Pancreas (tissue), 10 donors: ENCODE results near the gene FBXO47. TPM values are rescaled to one million over a fixed set of nuclear protein-coding genes. Genes with fewer than 3 reads are reported as not detected.

Experiments used
- ATAC-seq, 4 donors: fragments of 200-7000 bp; cut with Tn5 transposase; one replicate each; pipeline versions ENCODE4 v1.8.0 to v1.9.1; 2020; ENCODE audit warnings: mild to moderate bottlenecking in 4 of 4, moderate library complexity in 4 of 4
- DNase-seq, 6 donors: peaks; one replicate each; pipeline ENCODE4 v3.0.0-alpha.2; 2020
- FAIRE-seq: peaks from 2 replicates; lab custom pipeline; 2012; peaks lifted over from hg19 to GRCh38; lab: Jason Lieb, UNC
- H3K27ac ChIP-seq, 4 donors: fragments of 200-600 bp; sonication (generic); 1 replicate in 3 of 4; 2 replicates in 1 of 4; pipeline versions ENCODE4 v1.5.0 to v1.8.0; 2020
- H3K27me3 ChIP-seq, 4 donors: fragments of 200-600 bp; one replicate each; pipeline ENCODE4 v1.8.0; 2021
- H3K36me3 ChIP-seq, 3 donors: fragments of 200-600 bp; sonication (generic) in 1 of 3; one replicate each; pipeline versions ENCODE4 v1.5.0 to v1.8.0; 2020 to 2021
- H3K4me1 ChIP-seq, 3 donors: fragments of 200-600 bp; one replicate each; pipeline ENCODE4 v1.8.0; 2021
- H3K4me3 ChIP-seq, 4 donors: fragments of 200-600 bp; sonication (generic) in 2 of 4; one replicate each; pipeline versions ENCODE4 v1.5.0 to v1.8.0; 2020 to 2021
- H3K9me3 ChIP-seq, 4 donors: fragments of 200-600 bp; one replicate each; pipeline ENCODE4 v1.8.0; 2021
- WGBS, 2 donors: extraction: QIAGEN DNeasy Blood & Tissue Kit; methylation state at CpG; one replicate each; pipeline ENCODE4 v1.1.7; 2013; 5-methylcytosine and 5-hydroxymethylcytosine counted together
- intact Hi-C, 3 donors: fragments of 100-400 bp; cut with DNase I; formaldehyde crosslinking; loops; one replicate each; pipeline versions ENCODE4 v1.11.1 to v1.14.2; 2022
- polyA plus RNA-seq, 2 donors: library from polyadenylated mRNA; stranded (reverse); fragments of 200-250 nt; gene quantifications; one replicate each; pipeline ENCODE4 v1.2.3, GENCODE V29; 2013
- total RNA-seq, 6 donors: library from RNA; stranded (reverse); fragmentation: NEBNext Ultra II Directional in 4 of 6; extraction: Animal tissue kit (Norgen Biotek cat#: 25700) in 4 of 6; gene quantifications; one replicate each; pipeline versions ENCODE4 v1.2.1 to v1.2.4, GENCODE V29; 2021 to 2023
- TF ChIP-seq, protein P1 (sequence below), 4 donors: fragments of 200-600 bp; sonication (generic) in 3 of 4; IDR thresholded peaks; one replicate each; pipeline versions ENCODE4 v1.5.0 to v1.8.0; 2021; ENCODE audit warnings: antibody characterized with exemption in 4 of 4
- donor health status: healthy with polysubstance abuse.
- donor health status: DM: no; HTN: no; CAD: no; lungs with moderate emphysema.
- donor health status: DM: no; HTN: no; CAD: no.
- donor health status: control.
- donor health status: control.
- donor health status: Bipolar disorder and iron deficiency.
- donor health status: DM: yes; HTN: yes; CAD: no.
- donor health status: DM: no; HTN: no; CAD: no.
- donor health status: DM: no; HTN: no; CAD: no.
- donor health status: DM: yes; HTN: yes; CAD: no.

The FBXO47 gene
- total and polyA plus RNA-seq, 8 donors, result 0.06 TPM; not detected in 7

DNA sequence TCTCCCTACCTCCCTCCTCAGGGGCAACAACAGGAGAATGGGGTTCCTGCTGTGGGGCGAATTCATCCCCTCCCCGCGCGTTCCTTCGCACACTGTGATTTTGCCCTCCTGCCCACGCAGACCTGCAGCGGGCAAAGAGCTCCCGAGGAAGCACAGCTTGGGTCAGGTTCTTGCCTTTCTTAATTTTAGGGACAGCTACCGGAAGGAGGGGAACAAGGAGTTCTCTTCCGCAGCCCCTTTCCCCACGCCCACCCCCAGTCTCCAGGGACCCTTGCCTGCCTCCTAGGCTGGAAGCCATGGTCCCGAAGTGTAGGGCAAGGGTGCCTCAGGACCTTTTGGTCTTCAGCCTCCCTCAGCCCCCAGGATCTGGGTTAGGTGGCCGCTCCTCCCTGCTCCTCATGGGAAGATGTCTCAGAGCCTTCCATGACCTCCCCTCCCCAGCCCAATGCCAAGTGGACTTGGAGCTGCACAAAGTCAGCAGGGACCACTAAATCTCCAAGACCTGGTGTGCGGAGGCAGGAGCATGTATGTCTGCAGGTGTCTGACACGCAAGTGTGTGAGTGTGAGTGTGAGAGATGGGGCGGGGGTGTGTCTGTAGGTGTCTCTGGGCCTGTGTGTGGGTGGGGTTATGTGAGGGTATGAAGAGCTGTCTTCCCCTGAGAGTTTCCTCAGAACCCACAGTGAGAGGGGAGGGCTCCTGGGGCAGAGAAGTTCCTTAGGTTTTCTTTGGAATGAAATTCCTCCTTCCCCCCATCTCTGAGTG is 47.7 kb downstream of the FBXO47 start:
- DNase-seq, result peak in 2 of 6 donors; percentile 7 to 39
- ATAC-seq, result no peak
- H3K27ac ChIP-seq, result no peak overlapping the region
- H3K9me3 ChIP-seq, result no peaks in the 10 kb centered on the region
- H3K4me3 ChIP-seq, result no peak overlapping the region
- intact Hi-C loops, result loop anchor here in 1 of 3 donors (5.0 kb wide), 1 partner anchor 37 kb away; no protein-coding TSS in a partner anchor
- no peak for FAIRE-seq
- H3K27me3 ChIP-seq, result no peaks in the 10 kb centered on the region
- H3K36me3 ChIP-seq, result peaks cover 11 to 48% (median 35%) of the 10 kb centered on the region in 3 donors
- 96% methylated on average over 16 of the region's 16 CpGs for WGBS, 2 donors
- TF ChIP-seq, protein P1, sequence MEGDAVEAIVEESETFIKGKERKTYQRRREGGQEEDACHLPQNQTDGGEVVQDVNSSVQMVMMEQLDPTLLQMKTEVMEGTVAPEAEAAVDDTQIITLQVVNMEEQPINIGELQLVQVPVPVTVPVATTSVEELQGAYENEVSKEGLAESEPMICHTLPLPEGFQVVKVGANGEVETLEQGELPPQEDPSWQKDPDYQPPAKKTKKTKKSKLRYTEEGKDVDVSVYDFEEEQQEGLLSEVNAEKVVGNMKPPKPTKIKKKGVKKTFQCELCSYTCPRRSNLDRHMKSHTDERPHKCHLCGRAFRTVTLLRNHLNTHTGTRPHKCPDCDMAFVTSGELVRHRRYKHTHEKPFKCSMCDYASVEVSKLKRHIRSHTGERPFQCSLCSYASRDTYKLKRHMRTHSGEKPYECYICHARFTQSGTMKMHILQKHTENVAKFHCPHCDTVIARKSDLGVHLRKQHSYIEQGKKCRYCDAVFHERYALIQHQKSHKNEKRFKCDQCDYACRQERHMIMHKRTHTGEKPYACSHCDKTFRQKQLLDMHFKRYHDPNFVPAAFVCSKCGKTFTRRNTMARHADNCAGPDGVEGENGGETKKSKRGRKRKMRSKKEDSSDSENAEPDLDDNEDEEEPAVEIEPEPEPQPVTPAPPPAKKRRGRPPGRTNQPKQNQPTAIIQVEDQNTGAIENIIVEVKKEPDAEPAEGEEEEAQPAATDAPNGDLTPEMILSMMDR (IDR thresholded peaks at IDR 0.05), result no peak
- H3K4me1 ChIP-seq, result peaks cover 0 to 6% (median 0%) of the 10 kb centered on the region in 3 donors

GRCh38 chr17:38918916-38919315 is 48.3 kb downstream of the FBXO47 start:
- Histone ChIP-seq H3K27me3 (no peaks in the 10 kb centered on the region), H3K27ac (no peak overlapping the region), H3K36me3 (peaks cover 11 to 52% (median 35%) of the 10 kb centered on the region in 3 donors), H3K4me3 (no peak overlapping the region), H3K9me3 (no peaks in the 10 kb centered on the region), H3K4me1 (peaks cover 0 to 6% (median 0%) of the 10 kb centered on the region in 3 donors)
- no peak for ATAC-seq
- TF ChIP-seq, protein P1 (IDR thresholded peaks at IDR 0.05), result no peak
- intact Hi-C loops, result loop anchor here in 1 of 3 donors (5.0 kb wide), 1 partner anchor 37 kb away; no protein-coding TSS in a partner anchor
- peak in 2 of 6 donors; percentile 6 to 13 for DNase-seq
- FAIRE-seq, result no peak
- WGBS, 2 donors, result 91 to 92% methylated on average over 5 of the region's 5 CpGs

- H3K27ac ChIP-seq, result no peak overlapping the region
- intact Hi-C loops, result loop anchor here in 1 of 3 donors (5.0 kb wide), 1 partner anchor 36 kb away; no protein-coding TSS in a partner anchor
- H3K9me3 ChIP-seq, result no peaks in the 10 kb centered on the region
- H3K36me3 ChIP-seq, result peaks cover 11 to 52% (median 35%) of the 10 kb centered on the region in 3 donors
- H3K27me3 ChIP-seq, result no peaks in the 10 kb centered on the region
- H3K4me1 ChIP-seq, result peaks cover 0 to 6% (median 0%) of the 10 kb centered on the region in 3 donors
- FAIRE-seq (no peak), ATAC-seq (no peak), DNase-seq (peak in 3 of 6 donors; percentile 13 to 65 (median 54))
- no peak overlapping the region for H3K4me3 ChIP-seq
- 86 to 87% methylated on average over 37 of the region's 37 CpGs for WGBS, 2 donors
- TF ChIP-seq, protein P1 (IDR thresholded peaks at IDR 0.05), result no peak
These were observed 48.9 kb downstream of the FBXO47 start for GRCh38 chr17:38918129-38918913.

- intact Hi-C loops, result loop anchor here in 1 of 3 donors (5.0 kb wide), 1 partner anchor 35 kb away; no protein-coding TSS in a partner anchor
- peaks cover 11 to 52% (median 35%) of the 10 kb centered on the region in 3 donors for H3K36me3 ChIP-seq
- H3K9me3 ChIP-seq, result no peaks in the 10 kb centered on the region
- no peak for ATAC-seq
- 92 to 93% methylated on average over 3 of the region's 3 CpGs for WGBS, 2 donors
- H3K27ac ChIP-seq, result no peak overlapping the region
- TF ChIP-seq, protein P1 (IDR thresholded peaks at IDR 0.05), result no peak
- no peak for FAIRE-seq
- H3K4me1 ChIP-seq, result peaks cover 0 to 8% (median 4%) of the 10 kb centered on the region in 3 donors
- H3K4me3 ChIP-seq, result no peak overlapping the region
- H3K27me3 ChIP-seq, result no peaks in the 10 kb centered on the region
- DNase-seq, result no peak
These were observed 49.9 kb downstream of the FBXO47 start for GRCh38 chr17:38917259-38917658.
